Astrocyte of the spinal cord (primary cell): ENCODE results near the gene COMMD7.
A peak's percentile ranks its signal among the peaks of the same experiment; 100 is the strongest.

Source experiments
- DNase-seq: peaks from one replicate; pipeline ENCODE4 v3.0.0; 2011; ENCODE audit warnings: low read depth, low spot score
- H3K4me3 ChIP-seq: 2 replicates; pipeline ENCODE4 v1.5.1; 2011; ENCODE audit warnings: low read depth, mild to moderate bottlenecking, low read length, moderate library complexity
- in situ Hi-C: cut with HindIII; loops from 2 replicates; pipeline ENCODE4 v1.10.0; 2017; ENCODE audit warnings: low sequenced_read_pairs
- TF ChIP-seq, protein P1 (sequence below): IDR thresholded peaks from 2 replicates; pipeline ENCODE4 v1.5.1; 2012; ENCODE audit warnings: low read depth, mild to moderate bottlenecking, low read length, inconsistent platforms

COMMD7 gene

DNA sequence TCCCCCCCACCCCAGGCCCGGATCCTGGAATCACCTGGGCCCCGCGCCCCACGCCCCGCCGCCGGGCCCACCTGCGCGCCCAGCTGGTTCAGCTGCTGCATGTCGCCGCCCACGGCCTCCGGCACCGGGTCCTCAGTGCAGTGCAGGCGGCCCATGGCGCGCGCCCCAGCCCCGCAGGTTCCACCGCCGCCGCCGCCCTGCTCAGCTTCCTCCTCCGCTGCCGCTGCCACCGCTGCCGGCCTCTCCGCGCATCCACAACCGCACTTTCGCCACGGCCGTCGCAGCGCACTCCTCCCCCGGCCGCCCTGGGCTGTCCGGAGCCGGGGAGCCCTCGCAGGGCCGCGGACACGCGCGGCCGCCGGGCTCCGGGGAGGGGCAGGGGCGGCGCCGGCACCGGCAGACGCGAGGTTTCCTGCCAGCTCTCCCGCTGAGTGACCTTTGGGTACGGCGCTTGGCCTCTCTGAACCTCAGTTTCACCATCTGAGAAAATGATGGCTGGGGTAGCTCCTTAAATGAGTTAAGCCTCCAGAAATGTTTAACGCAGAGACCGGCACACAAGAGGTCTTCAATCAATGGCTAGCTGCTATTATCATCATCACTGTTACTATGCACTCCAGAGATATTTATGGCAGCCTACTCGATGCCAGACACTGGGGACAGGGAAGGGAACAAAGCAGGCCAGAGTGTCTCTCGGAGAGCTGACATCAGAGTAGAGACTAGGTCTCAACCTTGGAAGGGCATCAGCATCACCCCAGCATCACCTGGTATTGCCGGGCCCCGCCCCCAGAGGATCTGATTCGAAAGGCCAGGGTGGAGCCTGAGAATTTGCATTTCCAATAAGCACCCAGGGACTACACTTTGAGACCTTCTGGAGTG is at the start of gene COMMD7:
Gene COMMD7 (minus strand): TSS at position 231 of the 876 bp plus-strand sequence. CDS start 76 bp downstream, at position 155.
- in situ Hi-C loops: no loop called here
- TF ChIP-seq, protein P1, sequence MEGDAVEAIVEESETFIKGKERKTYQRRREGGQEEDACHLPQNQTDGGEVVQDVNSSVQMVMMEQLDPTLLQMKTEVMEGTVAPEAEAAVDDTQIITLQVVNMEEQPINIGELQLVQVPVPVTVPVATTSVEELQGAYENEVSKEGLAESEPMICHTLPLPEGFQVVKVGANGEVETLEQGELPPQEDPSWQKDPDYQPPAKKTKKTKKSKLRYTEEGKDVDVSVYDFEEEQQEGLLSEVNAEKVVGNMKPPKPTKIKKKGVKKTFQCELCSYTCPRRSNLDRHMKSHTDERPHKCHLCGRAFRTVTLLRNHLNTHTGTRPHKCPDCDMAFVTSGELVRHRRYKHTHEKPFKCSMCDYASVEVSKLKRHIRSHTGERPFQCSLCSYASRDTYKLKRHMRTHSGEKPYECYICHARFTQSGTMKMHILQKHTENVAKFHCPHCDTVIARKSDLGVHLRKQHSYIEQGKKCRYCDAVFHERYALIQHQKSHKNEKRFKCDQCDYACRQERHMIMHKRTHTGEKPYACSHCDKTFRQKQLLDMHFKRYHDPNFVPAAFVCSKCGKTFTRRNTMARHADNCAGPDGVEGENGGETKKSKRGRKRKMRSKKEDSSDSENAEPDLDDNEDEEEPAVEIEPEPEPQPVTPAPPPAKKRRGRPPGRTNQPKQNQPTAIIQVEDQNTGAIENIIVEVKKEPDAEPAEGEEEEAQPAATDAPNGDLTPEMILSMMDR: no peak
- peak; percentile 38 for DNase-seq
- H3K4me3 ChIP-seq: peak within 1 kb of the TSS; percentile 75

DNA sequence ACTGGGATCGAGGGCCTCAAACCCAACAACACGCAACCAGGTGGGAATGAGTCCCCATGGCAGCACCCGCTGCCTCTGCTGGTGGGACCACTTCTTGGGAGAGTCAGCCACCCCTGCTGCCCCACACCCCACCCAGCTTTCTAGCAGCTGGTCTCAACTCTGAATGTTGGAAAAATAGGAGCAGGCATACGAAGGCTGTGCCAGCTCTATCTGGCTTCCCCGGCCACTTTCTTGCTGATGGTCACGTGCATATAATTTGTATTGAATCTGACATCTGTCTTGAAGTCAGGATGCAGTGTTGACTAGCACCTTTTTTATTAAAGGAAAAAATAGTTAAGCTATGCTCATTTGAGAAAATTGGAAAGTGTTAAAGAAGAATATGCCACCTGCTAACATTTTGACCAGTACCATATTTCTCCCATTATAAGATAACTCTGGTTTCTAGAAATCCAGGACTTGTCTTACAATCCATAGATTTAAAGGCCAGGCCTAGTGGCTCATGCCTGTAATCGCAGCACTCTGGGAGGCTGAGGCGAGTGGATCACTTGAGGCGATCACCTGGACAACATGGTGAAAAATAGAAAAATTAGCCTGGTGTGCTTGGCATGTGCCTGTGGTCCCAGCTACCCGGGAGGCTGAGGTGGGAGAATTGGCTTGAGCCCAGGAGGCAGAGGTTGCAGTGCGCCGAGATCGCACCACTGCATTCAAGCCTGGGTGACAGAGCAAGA is 49.6 kb upstream of the COMMD7 start:
- TF ChIP-seq, protein P1: no peak
- in situ Hi-C loops: no loop called here
- no peak overlapping the region for H3K4me3 ChIP-seq
- no peak for DNase-seq

DNA sequence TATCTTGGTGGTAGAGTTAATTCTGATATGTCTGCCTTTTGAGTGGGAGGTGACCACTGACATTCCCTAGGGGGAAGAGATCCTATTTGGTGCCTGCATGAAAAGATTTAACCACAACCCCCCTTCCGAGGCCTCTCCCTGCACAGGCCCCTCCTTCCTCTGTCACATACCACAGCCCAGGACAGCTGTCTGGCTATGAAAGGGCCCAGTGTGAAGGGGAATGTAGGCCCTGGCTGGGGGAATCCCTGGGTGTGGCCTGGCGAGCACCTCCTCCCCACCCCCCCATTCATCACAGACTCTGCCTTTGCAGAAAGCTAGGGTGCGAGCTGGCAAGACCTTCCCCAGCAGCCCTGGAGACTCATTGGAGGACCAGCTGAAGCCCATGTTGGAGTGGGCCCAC is 49.0 kb upstream of the COMMD7 start:
- no peak overlapping the region for H3K4me3 ChIP-seq
- in situ Hi-C loops: no loop called here
- no peak for DNase-seq
- TF ChIP-seq, protein P1: no peak

DNA sequence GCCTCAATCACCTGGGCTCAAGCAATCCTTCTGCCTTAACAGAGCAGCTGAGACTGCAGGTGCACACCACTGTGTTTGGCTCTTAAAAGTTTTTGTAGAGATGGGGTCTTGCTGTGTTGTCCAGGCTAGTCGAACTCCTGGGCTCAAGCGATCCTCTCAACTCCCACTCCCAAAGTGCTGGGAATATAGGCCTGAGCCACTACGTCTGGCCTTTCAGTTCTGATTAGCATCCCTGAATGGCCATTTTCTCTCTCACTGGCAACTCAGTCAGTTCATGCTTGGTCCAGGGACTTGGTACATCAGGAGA is 47.4 kb upstream of the COMMD7 start:
- in situ Hi-C loops: no loop called here
- TF ChIP-seq, protein P1: no peak
- no peak for DNase-seq

DNA sequence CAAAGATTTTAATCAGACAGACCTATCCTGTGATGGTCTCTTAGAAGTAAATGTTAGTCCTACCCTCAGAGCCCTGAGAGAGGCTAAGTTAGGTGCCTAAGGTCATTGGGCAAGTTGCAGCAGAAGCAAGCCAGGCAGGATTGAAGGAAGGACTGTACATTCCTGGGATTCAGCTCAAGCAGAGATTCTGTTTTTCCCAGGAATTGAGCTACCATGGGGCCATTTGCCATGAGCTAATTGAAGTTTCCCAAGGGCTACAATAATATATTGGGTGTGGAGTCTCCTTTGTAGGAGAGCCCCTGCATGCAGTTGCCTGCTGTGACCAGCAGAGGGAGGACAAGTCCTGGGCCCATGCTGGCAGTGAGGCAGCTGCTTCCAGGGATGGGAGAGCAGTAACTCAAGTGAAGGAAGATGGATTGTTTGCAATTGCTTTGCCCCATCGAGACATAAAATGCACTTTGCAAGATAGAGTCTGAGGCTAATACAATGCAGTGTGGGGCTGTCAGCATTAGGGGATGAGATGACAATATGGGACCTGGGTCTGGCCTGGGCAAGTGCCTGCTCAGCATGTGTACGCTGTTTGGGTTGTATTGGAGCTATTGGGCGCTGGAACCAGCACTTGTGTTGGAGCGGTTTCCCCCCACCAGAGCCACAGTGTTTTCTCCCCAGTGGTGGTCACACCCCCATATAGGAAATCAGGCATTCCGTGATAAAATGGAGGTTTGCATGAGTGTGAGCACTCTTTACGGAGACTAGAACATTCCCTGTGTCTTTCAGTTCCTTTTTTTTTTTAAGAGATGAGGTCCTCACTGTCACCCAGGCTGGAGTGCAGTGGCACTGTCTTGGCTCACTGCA is 46.9 kb upstream of the COMMD7 start:
- TF ChIP-seq, protein P1: peak; percentile 100
- peak; percentile 68 for DNase-seq
- in situ Hi-C loops: no loop called here
- no peak overlapping the region for H3K4me3 ChIP-seq

More for the DNA sequence above, 47.4 kb upstream of the COMMD7 start:
- H3K4me3 ChIP-seq: no peak overlapping the region

DNA sequence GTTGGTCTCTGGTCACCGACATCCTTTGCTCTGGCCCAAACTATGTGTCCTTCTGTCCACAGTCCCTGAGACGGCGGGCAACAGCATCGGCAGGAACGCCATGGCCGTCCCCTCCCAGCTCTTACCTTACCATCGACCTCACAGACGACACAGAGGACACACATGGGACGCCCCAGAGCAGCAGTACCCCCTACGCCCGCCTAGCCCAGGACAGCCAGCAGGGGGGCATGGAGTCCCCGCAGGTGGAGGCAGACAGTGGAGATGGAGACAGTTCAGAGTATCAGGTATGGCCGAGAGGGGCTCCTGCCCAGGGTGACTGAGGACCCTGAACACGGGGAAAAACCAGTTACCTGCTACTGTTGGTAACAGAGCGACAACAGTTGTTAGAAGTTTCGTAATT is 43.9 kb upstream of the COMMD7 start:
- TF ChIP-seq, protein P1: no peak
- no peak overlapping the region for H3K4me3 ChIP-seq
- in situ Hi-C loops: no loop called here
- DNase-seq: no peak
